Lower leg skin (tissue), 4 donors: ENCODE results near the gene CSNK1A1L. TPM values are rescaled to one million over a fixed set of nuclear protein-coding genes. Genes with fewer than 3 reads are reported as not detected.

Experiments used
- DNase-seq, 2 donors: peaks; one replicate each; pipeline ENCODE4 v3.0.0-alpha.2; 2019; ENCODE audit warnings: low spot score in 2 of 2
- H3K4me3 ChIP-seq: fragments of 200-600 bp; sonication (generic); 2 replicates; pipeline ENCODE4 v1.5.1; 2017; ENCODE audit warnings: mild to moderate bottlenecking, low read depth; ENCODE audit not compliant: poor library complexity, severe bottlenecking
- POLR2A ChIP-seq, 2 donors: fragments of 450-650 bp; IDR thresholded peaks; one replicate each; pipeline ENCODE4 v1.6.1; 2016 to 2017; ENCODE audit warnings: antibody characterized with exemption in 2 of 2, mild to moderate bottlenecking in 1 of 2, moderate library complexity in 1 of 2
- WGBS, 2 donors: methylation state at CpG; one replicate each; pipeline ENCODE4 v1.1.5; 2018; 5-methylcytosine and 5-hydroxymethylcytosine counted together
- intact Hi-C: fragments of 100-400 bp; cut with DNase I; formaldehyde crosslinking; loops from one replicate; pipeline ENCODE4 v1.15.0; 2023; ENCODE audit warnings: low total_unique reads
- total RNA-seq, 4 donors: library from RNA; depleted of rRNA; stranded (reverse); fragments of >200 nt; gene quantifications; one replicate each; pipeline ENCODE4 v1.1.0, GENCODE V29; 2016
- TF ChIP-seq, protein P1 (sequence below), 3 donors: fragments of 450-650 bp; IDR thresholded peaks; one replicate each; pipeline ENCODE4 v1.5.1; 2016; ENCODE audit warnings: antibody characterized with exemption in 3 of 3, mild to moderate bottlenecking in 3 of 3, moderate library complexity in 2 of 3

Gene CSNK1A1L
- total RNA-seq, 4 donors from 2014 or later, result not detected

DNA sequence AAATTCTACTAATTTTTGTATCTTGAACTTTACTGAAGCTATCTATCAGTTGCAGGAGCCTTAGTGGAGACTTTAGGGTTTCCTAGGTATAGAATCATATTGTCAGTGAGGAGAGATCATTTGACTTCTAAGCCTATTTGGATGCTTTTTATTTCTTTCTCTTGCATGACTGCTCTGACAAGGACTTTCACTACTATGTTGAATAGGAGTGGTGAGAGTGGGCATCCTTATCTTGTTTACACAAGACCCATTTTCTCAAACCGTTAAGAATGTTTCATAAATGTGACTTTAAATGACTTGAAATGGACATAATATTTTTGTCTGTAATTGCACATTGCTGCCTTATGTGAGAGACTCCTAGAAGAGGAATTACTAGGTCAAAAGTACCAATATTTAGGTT, 17.9 kb upstream of the CSNK1A1L start:
- intact Hi-C loops, result no loop called here
- no peak overlapping the region for H3K4me3 ChIP-seq
- TF ChIP-seq, protein P1, sequence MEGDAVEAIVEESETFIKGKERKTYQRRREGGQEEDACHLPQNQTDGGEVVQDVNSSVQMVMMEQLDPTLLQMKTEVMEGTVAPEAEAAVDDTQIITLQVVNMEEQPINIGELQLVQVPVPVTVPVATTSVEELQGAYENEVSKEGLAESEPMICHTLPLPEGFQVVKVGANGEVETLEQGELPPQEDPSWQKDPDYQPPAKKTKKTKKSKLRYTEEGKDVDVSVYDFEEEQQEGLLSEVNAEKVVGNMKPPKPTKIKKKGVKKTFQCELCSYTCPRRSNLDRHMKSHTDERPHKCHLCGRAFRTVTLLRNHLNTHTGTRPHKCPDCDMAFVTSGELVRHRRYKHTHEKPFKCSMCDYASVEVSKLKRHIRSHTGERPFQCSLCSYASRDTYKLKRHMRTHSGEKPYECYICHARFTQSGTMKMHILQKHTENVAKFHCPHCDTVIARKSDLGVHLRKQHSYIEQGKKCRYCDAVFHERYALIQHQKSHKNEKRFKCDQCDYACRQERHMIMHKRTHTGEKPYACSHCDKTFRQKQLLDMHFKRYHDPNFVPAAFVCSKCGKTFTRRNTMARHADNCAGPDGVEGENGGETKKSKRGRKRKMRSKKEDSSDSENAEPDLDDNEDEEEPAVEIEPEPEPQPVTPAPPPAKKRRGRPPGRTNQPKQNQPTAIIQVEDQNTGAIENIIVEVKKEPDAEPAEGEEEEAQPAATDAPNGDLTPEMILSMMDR (IDR thresholded peaks at IDR 0.05), result no peak
- no peak for TF ChIP-seq POLR2A (IDR thresholded peaks at IDR 0.05)
- DNase-seq, result no peak
- 76 to 89% methylated on average over 1 of the region's 1 CpG for WGBS, 2 donors

DNA sequence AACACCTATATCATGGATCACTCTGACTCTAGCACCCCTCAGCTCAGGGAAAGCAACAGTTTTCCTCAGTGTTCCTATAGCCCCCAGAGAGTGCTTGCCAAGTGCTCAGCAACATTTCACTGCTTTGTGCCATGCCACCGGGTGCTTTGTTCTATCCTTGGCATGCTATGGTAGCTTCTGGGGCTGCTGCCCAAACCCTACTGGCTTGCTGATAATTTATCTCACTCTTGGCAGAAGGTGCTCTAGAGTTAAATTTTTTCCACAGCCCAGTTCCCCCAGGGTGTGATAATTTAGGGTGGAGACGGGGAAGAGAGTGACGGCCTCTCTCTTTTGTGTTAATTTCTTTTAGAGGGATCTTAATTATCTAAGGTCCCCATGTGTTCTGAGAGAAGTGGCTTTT, 12.6 kb upstream of the CSNK1A1L start:
- H3K4me3 ChIP-seq, result no peak overlapping the region
- intact Hi-C loops, result no loop called here
- WGBS, 2 donors, result 11% methylated on average over 3 of the region's 3 CpGs
- TF ChIP-seq POLR2A (IDR thresholded peaks at IDR 0.05), result no peak
- TF ChIP-seq, protein P1 (IDR thresholded peaks at IDR 0.05), result no peak
- DNase-seq, result no peak

DNA sequence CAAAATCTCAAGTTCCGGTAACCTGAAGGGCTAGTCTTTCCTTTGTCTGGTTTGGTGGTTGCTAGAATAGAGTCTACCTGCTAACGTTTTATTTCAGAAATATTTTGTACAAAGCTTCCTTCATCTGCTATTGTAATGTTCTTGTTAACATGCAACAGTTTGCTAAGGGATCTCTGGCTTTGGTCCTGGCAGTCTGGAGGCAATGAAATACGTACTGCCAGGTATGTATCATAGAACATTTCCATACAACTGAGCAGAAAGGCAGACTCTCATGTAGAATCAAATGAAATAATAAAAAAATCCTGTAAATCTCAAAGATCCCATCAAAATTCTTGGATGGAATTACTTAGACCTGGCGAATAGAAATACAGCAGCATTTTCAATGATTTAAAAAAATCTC, 8.8 kb upstream of the CSNK1A1L start:
- TF ChIP-seq, protein P1 (IDR thresholded peaks at IDR 0.05), result no peak
- TF ChIP-seq POLR2A (IDR thresholded peaks at IDR 0.05), result no peak
- 59 to 66% methylated on average over 4 of the region's 4 CpGs for WGBS, 2 donors
- intact Hi-C loops, result no loop called here
- H3K4me3 ChIP-seq, result no peak overlapping the region
- DNase-seq, result no peak

DNA sequence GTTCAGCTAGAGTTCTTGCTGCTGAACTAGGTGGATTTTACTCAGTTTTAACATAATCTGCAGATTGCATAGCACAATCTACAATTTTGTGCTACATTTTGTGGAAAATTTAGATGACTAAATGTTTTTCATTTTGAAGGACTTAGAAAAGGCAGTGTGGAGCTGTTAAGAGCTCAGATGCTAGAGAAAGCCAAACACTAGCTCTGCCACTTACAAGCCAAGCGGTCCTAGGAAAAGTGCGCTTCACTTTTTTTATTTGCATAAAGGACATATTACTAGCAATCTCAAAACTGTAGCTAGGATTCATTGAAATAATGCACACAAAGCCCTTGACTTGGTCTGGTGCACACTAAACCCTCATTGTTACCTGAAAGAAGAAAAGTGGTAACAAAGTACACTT, 8.1 kb upstream of the CSNK1A1L start:
- 95% methylated on average over 2 of the region's 2 CpGs for WGBS, 2 donors
- TF ChIP-seq, protein P1 (IDR thresholded peaks at IDR 0.05), result no peak
- TF ChIP-seq POLR2A (IDR thresholded peaks at IDR 0.05), result no peak
- no peak for DNase-seq
- intact Hi-C loops, result no loop called here
- H3K4me3 ChIP-seq, result no peak overlapping the region

DNA sequence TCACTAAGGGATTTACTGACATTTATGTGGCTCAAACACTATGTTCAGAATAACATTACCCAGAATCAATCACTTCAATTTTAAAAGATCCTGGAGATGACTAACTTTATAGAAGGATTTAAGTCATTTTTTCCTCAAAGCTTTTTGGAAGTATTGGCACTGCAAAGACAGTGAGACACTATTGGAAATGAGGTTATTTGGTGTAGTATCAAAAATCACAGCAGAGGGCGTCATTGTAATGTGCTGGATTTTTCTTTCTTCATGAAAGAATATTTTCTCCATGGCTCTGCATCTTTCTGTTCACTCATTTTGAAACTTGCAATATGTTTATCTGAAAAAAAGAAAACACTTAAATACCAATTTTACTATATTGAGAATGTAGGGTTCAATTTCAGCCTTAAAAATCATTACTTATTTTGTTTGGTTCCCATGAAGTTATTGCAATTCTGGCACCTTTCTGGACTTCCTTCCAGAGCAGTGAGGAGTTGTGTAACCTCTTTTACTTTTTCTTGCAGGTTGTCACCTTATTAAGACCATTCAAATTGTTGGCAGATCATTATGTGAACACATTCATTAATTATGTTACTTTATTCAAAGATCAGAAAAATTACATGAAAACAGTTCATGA, 3.7 kb upstream of the CSNK1A1L start:
- DNase-seq, result peak in 1 of 2 donors; percentile 24
- 0% methylated on average over 1 of the region's 1 CpG for WGBS, 2 donors
- H3K4me3 ChIP-seq, result no peak overlapping the region
- intact Hi-C loops, result loop anchor here (10.0 kb wide), 1 partner anchor 496 kb away; no protein-coding TSS in a partner anchor
- no peak for TF ChIP-seq POLR2A (IDR thresholded peaks at IDR 0.05)
- TF ChIP-seq, protein P1 (IDR thresholded peaks at IDR 0.05), result no peak

DNA sequence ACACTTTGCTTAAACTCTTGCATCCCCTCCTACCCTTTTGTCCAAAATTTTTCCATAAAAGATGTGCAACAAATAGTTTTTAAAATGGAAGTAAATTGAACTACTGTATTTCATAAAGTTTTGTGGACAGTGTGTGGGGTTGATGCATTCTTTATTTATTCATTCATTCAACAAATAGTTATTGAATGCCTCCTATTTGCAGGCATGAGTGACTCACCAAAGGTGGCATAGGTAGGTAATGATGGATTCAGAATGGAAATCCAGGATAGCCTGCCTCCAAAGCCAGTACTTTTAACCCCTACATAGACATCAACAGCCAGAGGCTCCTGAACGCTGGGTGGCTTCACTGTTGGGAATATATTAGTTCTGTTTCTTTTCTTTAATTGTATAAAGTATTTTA, 2.4 kb upstream of the CSNK1A1L start:
- WGBS, 2 donors, result 87 to 90% methylated on average over 1 of the region's 1 CpG
- intact Hi-C loops, result loop anchor here (10.0 kb wide), 1 partner anchor 497 kb away; no protein-coding TSS in a partner anchor
- DNase-seq, result no peak

More for the DNA sequence above, 2.4 kb upstream of the CSNK1A1L start:
- no peak overlapping the region for H3K4me3 ChIP-seq
- TF ChIP-seq POLR2A (IDR thresholded peaks at IDR 0.05), result no peak
- TF ChIP-seq, protein P1 (IDR thresholded peaks at IDR 0.05), result no peak
